Fibroblast of pulmonary artery (primary cell): Measurements from ENCODE around the gene F13A1.

Experiments
- DNase-seq: peaks from one replicate; pipeline ENCODE4 v3.0.0-alpha.2; 2010; ENCODE audit warnings: low read depth
- H3K4me3 ChIP-seq: replicated peaks from 2 replicates; pipeline ENCODE4 v1.5.1; 2011; ENCODE audit warnings: low read depth, mild to moderate bottlenecking, control low read depth, low read length, moderate library complexity
- TF ChIP-seq, protein P1 (sequence below): IDR thresholded peaks from 2 replicates; pipeline ENCODE4 v1.5.1; 2011; ENCODE audit warnings: mild to moderate bottlenecking, control low read depth, low read length, inconsistent platforms; ENCODE audit errors: missing control alignments

Gene F13A1

GRCh38 chr6:6319952-6320811 is at the start of gene F13A1:
TSS of gene F13A1 (minus strand) at chr6:6320662. CDS start at chr6:6318664, 1,998 bp downstream.
- DNase-seq: no peak
- no peak within 1 kb of the TSS for H3K4me3 ChIP-seq

GRCh38 chr6:6368684-6369052 is 48.2 kb upstream of the F13A1 start:
- TF ChIP-seq, protein P1, sequence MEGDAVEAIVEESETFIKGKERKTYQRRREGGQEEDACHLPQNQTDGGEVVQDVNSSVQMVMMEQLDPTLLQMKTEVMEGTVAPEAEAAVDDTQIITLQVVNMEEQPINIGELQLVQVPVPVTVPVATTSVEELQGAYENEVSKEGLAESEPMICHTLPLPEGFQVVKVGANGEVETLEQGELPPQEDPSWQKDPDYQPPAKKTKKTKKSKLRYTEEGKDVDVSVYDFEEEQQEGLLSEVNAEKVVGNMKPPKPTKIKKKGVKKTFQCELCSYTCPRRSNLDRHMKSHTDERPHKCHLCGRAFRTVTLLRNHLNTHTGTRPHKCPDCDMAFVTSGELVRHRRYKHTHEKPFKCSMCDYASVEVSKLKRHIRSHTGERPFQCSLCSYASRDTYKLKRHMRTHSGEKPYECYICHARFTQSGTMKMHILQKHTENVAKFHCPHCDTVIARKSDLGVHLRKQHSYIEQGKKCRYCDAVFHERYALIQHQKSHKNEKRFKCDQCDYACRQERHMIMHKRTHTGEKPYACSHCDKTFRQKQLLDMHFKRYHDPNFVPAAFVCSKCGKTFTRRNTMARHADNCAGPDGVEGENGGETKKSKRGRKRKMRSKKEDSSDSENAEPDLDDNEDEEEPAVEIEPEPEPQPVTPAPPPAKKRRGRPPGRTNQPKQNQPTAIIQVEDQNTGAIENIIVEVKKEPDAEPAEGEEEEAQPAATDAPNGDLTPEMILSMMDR: no peak
- no peak overlapping the region for H3K4me3 ChIP-seq
- no peak for DNase-seq

More at GRCh38 chr6:6319952-6320811, at the start of gene F13A1:
- TF ChIP-seq, protein P1: no peak

DNA sequence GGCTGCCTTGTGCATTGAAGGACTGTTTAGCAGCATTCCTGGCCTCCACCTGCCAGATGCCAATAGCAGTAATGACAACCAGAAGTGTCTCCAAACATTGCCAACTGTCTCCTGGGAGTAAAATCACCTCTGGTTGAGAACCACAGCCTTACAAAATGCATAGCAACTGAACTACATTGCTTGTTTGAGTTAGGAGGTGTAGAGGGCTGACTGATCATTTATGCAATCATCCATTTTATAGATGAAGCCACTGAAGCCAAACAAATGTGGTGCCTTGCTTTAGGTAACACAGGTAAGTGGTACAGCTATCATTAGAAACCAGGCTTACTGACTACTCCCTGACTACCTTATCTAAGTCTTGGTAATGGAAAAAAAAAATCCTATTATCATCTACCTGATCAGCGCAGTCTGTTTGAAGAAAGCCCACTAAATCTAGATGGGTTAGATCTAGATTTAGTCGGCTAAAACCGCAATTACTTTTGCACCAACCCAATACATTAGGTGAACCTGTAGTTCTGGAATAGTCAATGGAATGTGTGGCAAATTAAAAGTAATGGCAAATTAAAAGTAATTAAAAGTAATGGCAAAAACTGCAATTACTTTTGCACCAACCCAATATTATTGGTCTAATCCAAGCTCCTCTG is 47.7 kb upstream of the F13A1 start:
- no peak overlapping the region for H3K4me3 ChIP-seq

DNA sequence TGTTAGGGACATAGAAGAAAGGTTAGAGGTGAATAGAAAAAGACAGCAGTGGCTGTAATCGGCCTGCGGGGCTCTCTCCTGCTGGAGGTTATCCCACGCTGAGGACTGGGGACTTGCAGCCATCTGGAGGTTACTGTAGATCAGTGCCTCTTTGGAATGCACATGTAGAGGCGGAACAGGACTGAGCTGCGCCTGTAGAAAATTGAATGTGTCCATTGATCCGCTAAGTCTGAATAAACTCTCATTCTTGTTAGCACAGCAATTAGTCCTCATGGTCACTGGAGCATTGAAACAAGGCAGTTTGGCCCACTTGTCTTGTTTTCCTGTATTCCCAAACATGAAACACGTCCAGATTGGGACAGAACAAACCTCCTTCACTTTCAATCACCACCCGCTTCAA is 46.3 kb upstream of the F13A1 start:
- TF ChIP-seq, protein P1: no peak
- DNase-seq: no peak
- H3K4me3 ChIP-seq: no peak overlapping the region

More for the DNA sequence above, 47.7 kb upstream of the F13A1 start:
- no peak for DNase-seq
- TF ChIP-seq, protein P1: no peak

DNA sequence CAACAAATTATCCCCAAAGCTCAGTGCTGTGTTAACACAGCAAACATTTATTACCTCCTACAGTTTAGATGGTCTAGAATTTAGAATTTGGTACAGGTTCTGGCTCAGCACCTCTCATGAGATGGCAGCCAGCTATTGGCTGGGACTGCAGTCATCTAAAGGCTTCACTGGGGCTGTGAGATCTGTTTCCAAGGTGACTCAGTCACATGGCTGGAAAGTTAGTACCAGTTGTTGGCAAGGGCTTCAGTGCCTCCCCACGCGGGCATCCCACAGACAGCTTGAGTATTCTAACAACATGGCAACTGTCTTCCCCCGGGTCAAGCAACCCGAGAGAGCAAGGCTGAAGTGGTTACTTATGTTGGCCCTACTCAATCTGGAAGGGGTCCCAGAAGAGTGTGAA is 44.8 kb upstream of the F13A1 start:
- TF ChIP-seq, protein P1: no peak
- DNase-seq: no peak
- no peak overlapping the region for H3K4me3 ChIP-seq

GRCh38 chr6:6362056-6362840 is 41.8 kb upstream of the F13A1 start:
- TF ChIP-seq, protein P1: no peak
- no peak for DNase-seq
- no peak overlapping the region for H3K4me3 ChIP-seq
